Endothelial cell of umbilical vein (primary cell): ENCODE data around the gene CMBL. TPM values are rescaled to one million over a fixed set of nuclear protein-coding genes. Genes with fewer than 3 reads are reported as not detected.

Experiments used
- BruUV-seq: library from RNA; stranded (reverse); fragments of 400-500 nt; replicated peaks from 2 replicates; lab custom pipeline; 2021; lab: Mats Ljungman, UMichigan
- CTCF ChIA-PET: fragments of 300-600, 350-600 bp; sonication (Branson Sonifier 250); formaldehyde crosslinking; loops from one replicate; lab custom pipeline; 2021; ENCODE audit warnings: antibody characterized with exemption, inconsistent platforms; lab: Charles Lee
- POLR2A ChIA-PET: fragments of 300-600, 350-600 bp; sonication (Branson Sonifier 250); formaldehyde crosslinking; loops from one replicate; lab custom pipeline; 2021; ENCODE audit warnings: antibody characterized with exemption, inconsistent platforms; lab: Charles Lee
- DNase-seq: peaks from one replicate; pipeline ENCODE4 v3.0.0-alpha.2; 2011; ENCODE audit warnings: low read depth, low spot score
- FAIRE-seq: peaks from 2 replicates; lab custom pipeline; 2011; peaks lifted over from hg19 to GRCh38; lab: Jason Lieb, UNC
- H2AFZ ChIP-seq: 2 replicates; pipeline ENCODE4 v1.6.0; 2012; ENCODE audit warnings: low read depth, low read length, control low read depth, inconsistent platforms
- H3K27ac ChIP-seq: 2 replicates; pipeline ENCODE4 v1.5.1; 2011; ENCODE audit warnings: low read depth, mild to moderate bottlenecking, control low read depth, low read length, moderate library complexity; ENCODE audit not compliant: insufficient read depth
- H3K27me3 ChIP-seq, 2 experiments: 2 replicates each; pipeline versions ENCODE4 v1.6.0 to v1.6.1; 2011; ENCODE audit warnings: low read length in 2 of 2, mixed read lengths in 1 of 2; ENCODE audit not compliant: control insufficient read depth in 2 of 2, insufficient read depth in 2 of 2
- H3K36me3 ChIP-seq, 2 experiments: 2 replicates in 1 of 2; 3 replicates in 1 of 2; pipeline ENCODE4 v1.5.1; 2011; ENCODE audit warnings: low read length in 2 of 2, mild to moderate bottlenecking in 1 of 2, moderate library complexity in 1 of 2; ENCODE audit not compliant: control insufficient read depth in 2 of 2, insufficient read depth in 2 of 2; ENCODE audit errors: extremely low read depth in 1 of 2
- H3K4me1 ChIP-seq: 3 replicates; pipeline ENCODE4 v1.5.1; 2011; ENCODE audit warnings: mild to moderate bottlenecking, low read length; ENCODE audit not compliant: control insufficient read depth, insufficient read depth; ENCODE audit errors: extremely low read depth
- H3K4me2 ChIP-seq: 2 replicates; pipeline ENCODE4 v1.6.1; 2011; ENCODE audit warnings: low read length, control low read depth, mixed read lengths; ENCODE audit not compliant: insufficient read depth
- H3K4me3 ChIP-seq, 3 experiments: fragments of 200-600 bp in 1 of 3; sonication (generic), shearing (Covaris generic) in 1 of 3; replicated peaks in 1 of 3; 2 replicates each; pipeline ENCODE4 v1.5.1; 2011 to 2016; ENCODE audit warnings: control low read depth in 3 of 3, low read length in 3 of 3, mild to moderate bottlenecking in 2 of 3, inconsistent platforms in 1 of 3, low read depth in 1 of 3, moderate library complexity in 1 of 3; ENCODE audit not compliant: insufficient read depth in 1 of 3
- H3K79me2 ChIP-seq: 2 replicates; pipeline ENCODE4 v1.6.0; 2012; ENCODE audit warnings: low read length, inconsistent platforms; ENCODE audit not compliant: control insufficient read depth, insufficient read depth
- H3K9ac ChIP-seq: replicated peaks from 2 replicates; pipeline ENCODE3; 2011; ENCODE audit warnings: low read length, control low read depth; ENCODE audit not compliant: insufficient read depth; ENCODE audit errors: extremely low read depth
- H3K9me1 ChIP-seq: replicated peaks from 3 replicates; pipeline ENCODE4 v1.6.0; 2011; ENCODE audit warnings: mild to moderate bottlenecking, low read length; ENCODE audit not compliant: control insufficient read depth, insufficient read depth; ENCODE audit errors: extremely low read depth
- H3K9me3 ChIP-seq: replicated peaks from 2 replicates; pipeline ENCODE4 v1.5.1; 2012; ENCODE audit warnings: low read length, inconsistent platforms; ENCODE audit not compliant: control insufficient read depth, insufficient read depth
- H4K20me1 ChIP-seq: replicated peaks from 2 replicates; pipeline ENCODE3; 2011; ENCODE audit warnings: mild to moderate bottlenecking, low read length; ENCODE audit not compliant: control insufficient read depth, insufficient read depth; ENCODE audit errors: extremely low read depth
- EZH2 ChIP-seq: IDR thresholded peaks from 2 replicates; pipeline ENCODE4 v1.6.1; 2012; ENCODE audit warnings: borderline replicate concordance, low read depth, mild to moderate bottlenecking, moderate library complexity, low read length, inconsistent platforms; ENCODE audit not compliant: severe bottlenecking
- FOS ChIP-seq: IDR thresholded peaks from 2 replicates; pipeline ENCODE4 v1.6.1; 2011; ENCODE audit warnings: mild to moderate bottlenecking, low read length, moderate library complexity, borderline replicate concordance; ENCODE audit not compliant: insufficient read depth
- GATA2 ChIP-seq: IDR thresholded peaks from 2 replicates; pipeline ENCODE4 v1.7.0; 2011; ENCODE audit warnings: low read depth, mild to moderate bottlenecking, moderate library complexity, mixed read lengths, low read length; ENCODE audit not compliant: insufficient read length, insufficient read depth
- JUN ChIP-seq: IDR thresholded peaks from 2 replicates; pipeline ENCODE4 v1.6.1; 2011; ENCODE audit warnings: borderline replicate concordance, low read depth; ENCODE audit not compliant: insufficient read length, insufficient read depth
- MYC ChIP-seq: IDR thresholded peaks from one replicate; pipeline ENCODE4 v1.6.1; 2011; ENCODE audit warnings: mild to moderate bottlenecking, low read depth, low read length
- POLR2A ChIP-seq: IDR thresholded peaks from 2 replicates; pipeline ENCODE4 v1.6.1; 2012; ENCODE audit warnings: low read depth, mild to moderate bottlenecking, control low read depth, low read length
- POLR2AphosphoS5 ChIP-seq: IDR thresholded peaks from 2 replicates; pipeline ENCODE4 v1.6.1; 2012; ENCODE audit warnings: low read depth, mild to moderate bottlenecking, control low read depth, low read length, moderate library complexity; ENCODE audit not compliant: insufficient read depth
- dilution Hi-C: fragments of 300-500 bp; cut with MboI; formaldehyde crosslinking; loops from one replicate; pipeline ENCODE4 v1.15.0; 2019; ENCODE audit warnings: low sequenced_read_pairs; ENCODE audit not compliant: extremely low pct_ligation_motif_present
- intact Hi-C: fragments of 100-400 bp; cut with micrococcal nuclease; formaldehyde crosslinking; loops from one replicate; pipeline ENCODE4 v1.10.0; 2022
- polyA plus RNA-seq, 4 experiments: library from polyadenylated mRNA; depleted of rRNA in 3 of 4; stranded (reverse) in 3 of 4; unstranded in 1 of 4; fragments of >200 nt; gene quantifications; 2 replicates each; pipeline versions ENCODE4 v1.2.1 to v1.2.3, GENCODE V29; 2011 to 2012; ENCODE audit warnings: missing spikeins in 1 of 4
- total RNA-seq: library from RNA; stranded (reverse); gene quantifications from 2 replicates; pipeline ENCODE4 v1.2.3, GENCODE V29; 2021
- TF ChIP-seq, protein P1 (sequence below): IDR thresholded peaks from 2 replicates; pipeline ENCODE4 v1.6.1; 2011; ENCODE audit not compliant: insufficient read depth, insufficient read length
- TF ChIP-seq, protein P2 (sequence below), 2 donors: IDR thresholded peaks; 1 replicate in 1 of 2; 2 replicates in 1 of 2; pipeline ENCODE4 v1.5.1; 2011; ENCODE audit warnings: low read length in 2 of 2, mild to moderate bottlenecking in 2 of 2, moderate library complexity in 2 of 2, control low read depth in 1 of 2, inconsistent platforms in 1 of 2, low read depth in 1 of 2; ENCODE audit not compliant: insufficient read depth in 1 of 2; ENCODE audit errors: extremely low read depth in 1 of 2

CMBL gene
- total and polyA plus RNA-seq, 2 donors (not counting 3 experiments of a cell fraction or from before 2014, with no cell fraction given) = 15.9 to 19.8 TPM

- Histone ChIP-seq H4K20me1 (no peaks in the 10 kb centered on the region), H3K9me1 (no peaks in the 10 kb centered on the region), H3K27me3 (no peaks in the 10 kb centered on the region), H3K9ac (no peak overlapping the region), H2AFZ (no peak overlapping the region), H3K4me3 (no peak overlapping the region), H3K79me2 (no peaks in the 10 kb centered on the region), H3K4me1 (no peaks in the 10 kb centered on the region), H3K27ac (no peak overlapping the region), H3K9me3 (no peaks in the 10 kb centered on the region), H3K4me2 (no peak overlapping the region), H3K36me3 (no peaks in the 10 kb centered on the region)
- ChIA-PET POLR2A (no interaction called here), CTCF (interaction anchor here (0.9 kb wide), 1 partner anchor 135 kb away, joined by 3 read pairs; no protein-coding TSS in a partner anchor)
- TF ChIP-seq POLR2A = no peak
- no peak for TF ChIP-seq GATA2
- TF ChIP-seq, protein P1, sequence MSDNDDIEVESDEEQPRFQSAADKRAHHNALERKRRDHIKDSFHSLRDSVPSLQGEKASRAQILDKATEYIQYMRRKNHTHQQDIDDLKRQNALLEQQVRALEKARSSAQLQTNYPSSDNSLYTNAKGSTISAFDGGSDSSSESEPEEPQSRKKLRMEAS = no peak
- TF ChIP-seq, protein P2, sequence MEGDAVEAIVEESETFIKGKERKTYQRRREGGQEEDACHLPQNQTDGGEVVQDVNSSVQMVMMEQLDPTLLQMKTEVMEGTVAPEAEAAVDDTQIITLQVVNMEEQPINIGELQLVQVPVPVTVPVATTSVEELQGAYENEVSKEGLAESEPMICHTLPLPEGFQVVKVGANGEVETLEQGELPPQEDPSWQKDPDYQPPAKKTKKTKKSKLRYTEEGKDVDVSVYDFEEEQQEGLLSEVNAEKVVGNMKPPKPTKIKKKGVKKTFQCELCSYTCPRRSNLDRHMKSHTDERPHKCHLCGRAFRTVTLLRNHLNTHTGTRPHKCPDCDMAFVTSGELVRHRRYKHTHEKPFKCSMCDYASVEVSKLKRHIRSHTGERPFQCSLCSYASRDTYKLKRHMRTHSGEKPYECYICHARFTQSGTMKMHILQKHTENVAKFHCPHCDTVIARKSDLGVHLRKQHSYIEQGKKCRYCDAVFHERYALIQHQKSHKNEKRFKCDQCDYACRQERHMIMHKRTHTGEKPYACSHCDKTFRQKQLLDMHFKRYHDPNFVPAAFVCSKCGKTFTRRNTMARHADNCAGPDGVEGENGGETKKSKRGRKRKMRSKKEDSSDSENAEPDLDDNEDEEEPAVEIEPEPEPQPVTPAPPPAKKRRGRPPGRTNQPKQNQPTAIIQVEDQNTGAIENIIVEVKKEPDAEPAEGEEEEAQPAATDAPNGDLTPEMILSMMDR (IDR thresholded peaks at IDR 0.05; ENCODE audit: extremely low read depth in 1 of 2, insufficient read depth in 1 of 2, low read depth in 1 of 2, low read length in 2 of 2) = no peak
- no peak for TF ChIP-seq FOS
- no peak for TF ChIP-seq POLR2AphosphoS5
- TF ChIP-seq JUN = no peak
- TF ChIP-seq MYC = no peak
- TF ChIP-seq EZH2 = no peak
- intact Hi-C loops (no loop called here), dilution Hi-C loops (no loop called here)
- FAIRE-seq (no peak), DNase-seq (no peak)
- no TSS peak for BruUV-seq
Observed at GRCh38 chr5:10289353-10289752, 18.3 kb downstream of the CMBL start.
